NCI-H2029 (cell line): ENCODE results near the gene CYP39A1.

ENCODE experiments used
- DNase-seq: peaks from one replicate; lab custom pipeline; 2025; lab: John Stamatoyannopoulos, UW

Gene CYP39A1

DNA sequence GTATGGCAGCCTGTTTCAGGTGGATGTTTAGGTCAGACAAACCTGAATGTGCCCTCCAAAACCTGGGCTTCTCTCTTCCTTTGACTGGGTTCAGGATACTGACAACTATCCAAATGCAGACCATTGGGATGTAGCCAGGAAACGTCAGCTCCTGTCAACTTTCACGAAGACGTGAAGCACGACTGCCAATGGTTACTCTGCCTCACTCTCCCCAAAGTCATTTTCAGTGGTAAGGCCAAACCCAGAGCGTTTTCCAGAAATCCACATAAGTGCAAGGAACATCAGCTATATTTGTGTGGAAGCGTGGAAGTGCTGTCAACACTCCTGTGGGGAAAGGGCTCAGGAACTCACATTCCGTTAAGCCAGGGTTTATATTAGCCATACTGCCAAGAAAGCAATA, 141.3 kb downstream of the CYP39A1 start:
- no peak for DNase-seq

DNA sequence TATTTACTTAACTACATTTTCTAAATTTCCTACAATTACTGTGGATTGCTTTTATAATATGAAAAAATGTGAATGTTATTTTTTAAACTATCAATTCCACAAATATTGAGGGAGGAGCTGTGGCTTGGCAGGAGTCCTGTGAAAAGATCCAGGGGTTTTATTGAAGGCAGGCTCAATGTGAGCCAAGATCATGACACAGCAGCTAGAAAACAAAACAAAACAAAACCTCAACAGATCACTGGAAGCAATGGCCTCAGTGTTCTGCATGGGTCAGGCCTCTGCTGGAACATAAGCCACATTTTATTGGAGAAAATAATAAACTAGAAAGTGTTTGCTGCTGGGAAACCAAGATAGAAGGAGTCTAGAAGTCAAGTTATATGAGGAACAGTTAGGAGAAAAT, 142.0 kb downstream of the CYP39A1 start:
- DNase-seq: no peak

DNA sequence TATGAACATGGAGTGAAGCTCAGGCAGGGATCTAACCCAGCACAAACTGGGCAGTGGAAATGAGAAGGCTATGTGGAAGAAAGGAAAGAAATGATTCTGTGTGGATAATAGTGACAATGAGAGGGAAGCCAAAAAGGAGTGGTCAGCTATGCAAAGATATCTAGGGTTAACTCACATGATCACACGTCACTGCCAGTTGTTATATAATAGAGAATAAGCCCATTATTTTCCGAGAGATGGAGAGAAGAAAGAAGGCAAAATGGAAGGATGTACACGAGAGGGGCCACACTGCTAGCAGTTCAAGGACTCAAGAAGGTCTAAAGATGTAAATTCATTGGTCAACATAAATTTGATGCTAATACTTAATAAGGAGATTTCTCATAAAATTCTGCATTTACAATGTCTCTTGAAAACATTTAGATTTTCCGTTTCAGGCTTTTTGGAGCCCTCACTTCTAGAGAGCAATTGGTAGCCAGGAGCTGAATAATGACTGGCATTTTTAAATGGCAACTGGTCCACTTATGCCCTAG, 142.6 kb downstream of the CYP39A1 start:
- no peak for DNase-seq

DNA sequence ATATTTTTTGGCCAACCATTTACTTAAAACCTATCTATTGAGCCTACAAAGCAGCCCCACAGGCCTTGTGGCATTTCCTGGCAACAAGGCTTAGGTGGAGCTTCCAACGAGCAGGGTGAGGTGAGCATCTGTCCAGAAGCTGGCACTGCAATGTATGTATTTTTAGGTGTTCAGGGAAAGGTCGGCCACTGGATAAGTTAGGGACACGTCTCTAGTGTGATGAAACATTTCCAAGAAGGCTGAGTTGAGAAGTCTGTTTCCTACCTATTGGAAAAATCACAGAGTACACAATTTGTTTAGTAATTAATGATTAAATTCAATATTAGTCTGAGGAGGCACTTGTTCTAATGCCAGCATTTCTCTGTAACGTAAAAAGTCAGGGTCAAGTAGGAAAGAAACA, 143.6 kb downstream of the CYP39A1 start:
- no peak for DNase-seq

DNA sequence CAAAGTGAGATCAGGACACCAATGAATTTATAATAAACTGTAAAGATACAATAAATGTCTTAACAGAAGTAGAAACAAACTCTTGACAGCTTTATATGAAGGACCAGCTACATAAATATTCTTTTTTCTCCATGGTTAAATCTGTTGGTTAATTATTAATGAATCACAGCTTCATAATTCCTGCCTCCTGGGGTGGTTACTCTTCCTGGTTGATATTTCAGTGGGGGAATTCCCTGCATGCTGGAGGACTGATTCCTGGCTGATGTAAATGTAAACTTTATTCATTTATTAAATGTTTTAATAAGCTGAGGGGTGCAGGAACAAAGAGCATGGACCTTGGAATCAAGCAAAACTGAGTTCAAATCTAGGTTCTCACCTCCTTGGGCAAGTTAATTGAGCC, 145.2 kb downstream of the CYP39A1 start:
- DNase-seq: no peak

DNA sequence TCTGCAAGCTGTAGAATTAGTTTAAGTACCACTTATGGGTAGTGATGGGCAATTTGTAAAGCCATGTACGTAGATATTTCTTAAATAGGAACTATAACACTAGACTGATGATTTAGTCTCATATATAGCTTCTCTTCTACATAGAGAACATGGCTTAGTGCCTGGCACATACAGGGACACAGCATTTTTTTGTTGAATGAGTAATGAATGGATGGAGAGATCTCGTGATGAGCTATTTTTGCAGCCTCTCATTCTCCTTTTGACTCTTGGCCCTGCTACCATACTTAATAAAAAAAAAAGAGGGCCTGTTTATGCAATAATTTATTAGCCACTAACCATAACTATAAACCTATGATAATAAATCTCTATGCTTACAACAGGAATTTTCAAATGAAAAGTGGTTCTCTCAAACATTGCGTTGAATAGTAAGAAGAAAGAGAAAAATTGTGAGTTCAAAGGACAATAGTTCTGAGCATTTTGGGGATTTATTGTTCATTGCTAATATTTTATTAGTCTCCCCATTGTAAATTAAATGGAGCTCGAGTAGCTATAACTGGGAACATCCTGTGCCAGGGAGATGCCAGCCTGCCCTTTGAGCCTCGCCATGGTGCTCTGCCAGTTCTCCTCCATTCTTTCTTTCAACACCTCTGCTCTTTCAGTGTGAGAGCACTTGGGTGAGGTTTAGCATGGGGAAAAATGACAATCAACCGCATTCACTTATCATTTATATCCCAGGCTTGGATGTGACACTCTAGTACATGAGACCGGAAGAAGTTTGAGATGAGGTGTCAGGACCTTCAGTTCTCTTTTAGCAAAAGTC, 146.7 kb downstream of the CYP39A1 start:
- DNase-seq: no peak

DNA sequence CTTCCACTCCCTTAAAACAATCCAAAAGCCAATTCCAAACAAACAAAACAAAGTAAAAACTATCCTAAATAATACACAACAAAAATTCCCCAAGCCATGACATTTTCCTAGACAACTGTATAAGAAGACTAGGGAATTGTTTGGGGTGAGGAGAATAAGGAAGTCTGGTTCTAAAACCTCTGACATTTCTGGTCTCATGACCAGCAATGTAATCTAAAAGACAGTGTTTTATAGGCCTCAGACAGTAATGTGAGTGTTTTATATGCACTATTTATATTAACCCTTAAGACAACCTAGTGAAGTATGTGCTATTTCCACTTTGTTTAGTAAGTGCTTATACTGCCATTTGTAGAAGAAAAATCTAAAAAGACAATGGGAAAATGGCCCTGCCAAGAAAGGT, 148.4 kb downstream of the CYP39A1 start:
- DNase-seq: no peak

DNA sequence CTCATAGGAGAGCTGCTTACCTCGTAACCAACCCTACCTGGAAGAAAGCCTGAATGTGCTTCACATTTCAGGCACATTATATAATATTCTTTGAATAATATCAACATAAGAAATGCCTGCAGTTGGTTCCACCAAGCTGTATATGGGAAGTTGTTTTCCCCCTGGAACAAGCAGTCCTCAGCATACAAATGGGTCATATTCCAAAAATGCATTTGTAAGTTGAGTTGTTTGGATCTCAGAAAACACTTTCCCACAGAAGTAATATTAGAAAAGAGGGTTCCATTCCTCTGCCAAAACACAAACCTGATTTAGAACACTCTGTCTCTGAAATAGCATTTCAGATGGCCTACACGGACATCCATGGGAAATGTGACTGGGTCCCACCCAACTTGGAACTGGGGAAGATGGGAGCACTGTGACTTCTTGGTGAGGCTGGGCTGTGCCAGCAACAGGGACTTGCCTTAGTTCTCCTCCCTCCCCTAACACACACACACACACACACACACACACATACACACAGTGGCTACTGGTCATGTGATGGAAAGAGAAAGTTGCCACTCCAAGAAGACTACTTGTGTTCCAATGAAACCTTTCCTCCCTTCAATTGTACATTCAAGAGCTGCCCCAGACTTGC, 150.0 kb downstream of the CYP39A1 start:
- no peak for DNase-seq

DNA sequence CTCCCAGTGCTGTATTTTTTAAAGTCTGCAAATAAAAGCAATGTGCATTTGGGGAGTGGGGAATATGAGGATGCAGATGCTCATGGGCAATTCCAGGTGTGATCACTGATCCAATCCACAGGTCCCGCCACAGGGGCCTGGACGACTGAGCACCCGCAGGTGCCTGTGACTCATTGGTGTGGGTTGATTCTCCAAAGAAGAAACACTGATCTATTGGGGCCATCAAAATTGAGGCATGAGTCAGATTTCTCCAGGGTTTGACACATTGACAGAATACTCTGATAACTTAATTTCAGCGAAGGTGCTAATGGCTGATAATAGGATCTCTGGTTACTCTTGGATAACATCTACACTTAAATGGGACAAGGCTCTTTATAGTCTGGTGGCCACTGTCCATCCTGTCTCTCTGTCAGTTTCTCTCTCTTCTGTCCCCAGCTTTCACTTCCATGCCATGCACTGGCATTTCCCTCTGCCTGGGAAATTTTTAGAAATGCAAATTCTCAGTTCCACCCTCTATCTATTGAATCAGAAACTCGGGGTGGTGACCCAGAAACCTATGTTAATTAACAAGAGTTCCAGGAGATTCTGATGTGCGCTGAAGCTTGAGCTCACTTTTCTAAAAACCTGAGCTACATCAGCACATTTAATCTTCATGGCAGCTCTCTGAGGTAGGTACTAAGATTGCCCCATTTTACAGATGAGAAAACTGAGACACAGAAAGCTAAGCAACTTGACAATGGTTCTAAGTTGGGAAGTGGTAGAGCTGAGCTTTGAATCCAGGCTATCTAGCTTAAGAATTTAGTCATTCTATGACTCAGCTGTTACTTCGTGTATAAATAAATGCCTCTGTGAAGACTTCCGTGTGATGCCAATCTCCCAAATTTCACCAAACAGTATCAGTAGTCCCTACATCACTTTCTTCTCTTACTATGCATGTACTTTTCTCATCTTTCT, 151.2 kb downstream of the CYP39A1 start:
- DNase-seq: no peak

DNA sequence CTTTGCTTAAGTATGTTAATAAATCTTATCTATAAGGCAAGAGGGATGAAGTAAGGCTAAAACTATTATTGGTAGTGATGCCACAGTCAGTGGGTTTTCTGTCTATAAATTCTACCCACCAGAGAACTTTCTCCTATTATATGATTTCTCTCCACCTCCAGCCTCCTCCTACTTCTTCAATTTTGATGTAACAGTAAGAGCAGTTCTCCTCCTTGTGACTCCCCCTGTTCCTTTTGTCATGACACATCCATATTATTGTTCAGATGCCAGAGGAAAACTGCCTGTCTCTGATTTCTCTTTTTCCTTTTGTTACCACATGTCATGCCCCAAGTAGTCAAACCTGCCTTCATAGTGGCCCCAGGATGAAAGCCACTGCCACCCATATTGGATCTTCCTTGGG, 152.2 kb downstream of the CYP39A1 start:
- no peak for DNase-seq
